Activated naive CD4-positive, alpha-beta T cell treated with Interleukin-2 at 50 U/mL for 16 hours (primary cell): ENCODE results near the gene FAM98B.
"Not testable (repeated sequence)": the region's sequence is repeated elsewhere in the genome, so short reads cannot be mapped to it uniquely, and the experiment has no call there.

Experiments
- DNase-seq: peaks from one replicate; pipeline ENCODE4 v3.0.0-alpha.2; 2020

FAM98B gene

GRCh38 chr15:38453971-38454695 lies at the start of gene FAM98B:
TSS of gene FAM98B (plus strand) at chr15:38454127. CDS start at chr15:38454162, 35 bp downstream.
- peak; percentile 92 for DNase-seq

- DNase-seq = no peak
Measured at GRCh38 chr15:38406436-38406835, 47.5 kb upstream of the FAM98B start.

- DNase-seq = no peak
Measured at GRCh38 chr15:38408576-38408975, 45.4 kb upstream of the FAM98B start.

GRCh38 chr15:38411902-38412301 lies 42.0 kb upstream of the FAM98B start:
- DNase-seq = no peak

GRCh38 chr15:38412466-38412865 lies 41.5 kb upstream of the FAM98B start:
- no peak for DNase-seq

- DNase-seq = no peak
Measured at GRCh38 chr15:38414357-38414756, 39.6 kb upstream of the FAM98B start.

GRCh38 chr15:38421069-38421690 lies 32.7 kb upstream of the FAM98B start:
- DNase-seq = no peak

GRCh38 chr15:38424101-38424552 lies 29.8 kb upstream of the FAM98B start:
- DNase-seq = no peak

GRCh38 chr15:38425269-38425668 lies 28.7 kb upstream of the FAM98B start:
- DNase-seq = no peak

GRCh38 chr15:38427380-38427779 lies 26.5 kb upstream of the FAM98B start:
- no peak for DNase-seq

- DNase-seq = no peak
Measured at GRCh38 chr15:38430106-38430760, 23.7 kb upstream of the FAM98B start.

GRCh38 chr15:38436993-38437392 lies 16.9 kb upstream of the FAM98B start:
- no peak for DNase-seq

- DNase-seq = not testable (repeated sequence)
Measured at GRCh38 chr15:38437603-38438002, 16.3 kb upstream of the FAM98B start.

- DNase-seq = no peak
Measured at GRCh38 chr15:38438031-38438986, 15.6 kb upstream of the FAM98B start.

- DNase-seq = peak; percentile 38
Measured at GRCh38 chr15:38440353-38441129, 13.4 kb upstream of the FAM98B start.

- DNase-seq = no peak
Measured at GRCh38 chr15:38441130-38441519, 12.8 kb upstream of the FAM98B start.

GRCh38 chr15:38454696-38455090 lies 766 bp downstream of the FAM98B start:
- DNase-seq = no peak

- DNase-seq = no peak
Measured at GRCh38 chr15:38455092-38455491, 1.2 kb downstream of the FAM98B start.

GRCh38 chr15:38458646-38459045 lies 4.7 kb downstream of the FAM98B start:
- no peak for DNase-seq

- DNase-seq = no peak
Measured at GRCh38 chr15:38459480-38459879, 5.6 kb downstream of the FAM98B start.

- DNase-seq = no peak
Measured at GRCh38 chr15:38460543-38460942, 6.6 kb downstream of the FAM98B start.
